Raji (cell line): ENCODE results near the gene ACSF3.

ENCODE experiments used
- POLR2A ChIP-seq: IDR thresholded peaks from 2 replicates; pipeline ENCODE4 v1.6.1; 2011; ENCODE audit warnings: low read depth, low read length, control low read depth; ENCODE audit not compliant: insufficient read depth

The ACSF3 gene

DNA sequence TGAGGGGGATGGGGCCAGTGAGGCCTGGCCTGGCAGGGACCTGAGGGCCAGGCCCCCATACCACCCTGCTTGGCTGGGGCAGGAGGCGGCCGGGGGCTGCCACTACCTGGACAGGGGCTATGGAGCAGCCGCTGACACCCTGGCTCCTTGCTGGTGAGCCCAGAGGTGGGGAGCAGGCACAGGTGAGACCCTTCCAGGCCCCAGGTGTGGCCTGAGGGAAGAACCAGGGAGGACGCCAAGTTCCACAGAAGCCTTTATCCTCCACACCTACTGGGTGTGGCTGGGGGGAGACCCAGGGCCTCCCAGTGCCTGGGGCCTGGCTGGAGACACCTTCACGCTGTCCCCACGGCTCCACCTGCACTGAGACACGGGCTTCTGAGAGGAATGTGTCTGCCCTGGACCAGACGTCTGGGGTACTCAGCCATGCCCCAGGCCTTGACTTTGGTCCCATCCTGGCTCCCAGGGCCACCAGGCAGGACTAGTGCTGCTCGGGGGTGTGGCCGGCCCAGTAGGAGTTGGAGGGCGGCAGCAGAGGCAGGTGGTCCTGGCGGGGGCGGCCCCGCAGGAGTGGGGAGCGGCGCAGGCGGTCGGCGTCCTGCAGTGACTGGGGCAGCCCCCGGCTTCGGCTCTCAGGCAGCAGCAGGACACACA is 102.0 kb downstream of the ACSF3 start:
- no peak for TF ChIP-seq POLR2A

- TF ChIP-seq POLR2A, result no peak
These were observed 103.5 kb downstream of the ACSF3 start for GRCh38 chr16:89197033-89197632.

GRCh38 chr16:89197633-89198416 is 104.2 kb downstream of the ACSF3 start:
- no peak for TF ChIP-seq POLR2A

DNA sequence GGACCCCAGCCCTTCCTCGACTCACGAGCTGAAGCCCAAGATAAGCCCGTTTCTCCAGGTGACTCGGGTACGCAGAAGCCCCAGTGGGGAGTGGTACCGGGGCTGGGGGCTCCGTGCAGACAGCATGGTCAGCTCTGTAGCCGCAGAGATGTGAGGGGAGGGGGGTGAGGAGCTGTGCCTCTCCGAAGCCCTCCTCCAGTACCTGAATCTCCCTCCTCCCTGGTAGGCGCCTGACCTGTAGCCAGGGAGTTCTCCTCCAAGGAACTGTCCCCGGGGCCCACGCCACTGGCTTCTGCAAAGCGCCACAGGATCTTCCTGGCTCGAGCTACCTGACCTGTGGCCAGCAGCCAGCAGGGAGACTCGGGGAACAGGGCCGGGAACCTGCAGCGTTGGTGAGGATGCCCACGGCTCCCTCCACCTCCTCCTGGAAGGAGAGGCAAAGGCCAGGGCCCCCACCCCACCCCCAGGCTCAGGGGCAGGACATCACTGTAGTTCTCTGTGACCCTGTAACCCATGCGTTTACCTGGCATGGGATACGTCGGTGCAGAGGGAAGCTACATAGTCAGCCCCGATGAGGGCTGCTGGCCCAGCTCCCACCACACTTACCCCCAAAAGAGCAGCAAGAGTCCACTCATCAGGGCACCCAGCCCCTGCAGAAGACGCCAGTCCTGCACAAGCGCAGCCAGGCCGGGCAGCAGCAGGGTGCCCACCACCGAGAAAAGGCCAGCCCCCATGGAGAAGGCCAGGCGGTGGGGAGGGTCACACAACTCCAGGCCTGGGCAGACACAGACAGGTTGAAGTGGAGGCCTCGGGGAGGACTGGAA is 105.0 kb downstream of the ACSF3 start:
- TF ChIP-seq POLR2A, result no peak

GRCh38 chr16:89199241-89200123 is 105.8 kb downstream of the ACSF3 start:
- no peak for TF ChIP-seq POLR2A

- no peak for TF ChIP-seq POLR2A
These were observed 106.6 kb downstream of the ACSF3 start, which contains the start of gene SLC22A31 for GRCh38 chr16:89200124-89200849. TSS of gene SLC22A31 (minus strand) at chr16:89200537. CDS start at chr16:89200501, 36 bp downstream.

- no peak for TF ChIP-seq POLR2A
These were observed 107.3 kb downstream of the ACSF3 start for GRCh38 chr16:89200850-89201411.

GRCh38 chr16:89201439-89202377 is 108.1 kb downstream of the ACSF3 start:
- no peak for TF ChIP-seq POLR2A

- TF ChIP-seq POLR2A, result no peak
These were observed 109.0 kb downstream of the ACSF3 start for GRCh38 chr16:89202422-89203215.
